GM23338 (cell line): ENCODE measurements around the gene TXNRD1.

Experiments
- CREB1 ChIP-seq: fragments of 250-450 bp; sonication (Bioruptor Pico); IDR thresholded peaks from 2 replicates; pipeline ENCODE4 v1.5.0; 2020; ENCODE audit warnings: low read depth, mild to moderate bottlenecking, moderate library complexity
- CTCF ChIP-seq, 2 experiments: fragments of 200-600 bp in 1 of 2; sonication (generic) in 1 of 2; conservative IDR thresholded peaks; 2 replicates each; pipeline versions ENCODE4 v1.5.1 to v1.6.1; 2016 to 2017; ENCODE audit warnings: antibody characterized with exemption in 2 of 2, low read depth in 2 of 2, mild to moderate bottlenecking in 2 of 2, moderate library complexity in 1 of 2
- EZH2 ChIP-seq: fragments of 200-600 bp; sonication (generic); IDR thresholded peaks from one replicate; pipeline ENCODE4 v1.8.0; 2017; ENCODE audit warnings: antibody characterized with exemption, mild to moderate bottlenecking, low read depth; ENCODE audit not compliant: unreplicated experiment
- JUNB ChIP-seq: IDR thresholded peaks from one replicate; pipeline ENCODE4 v1.6.1; 2016; ENCODE audit warnings: antibody characterized with exemption; ENCODE audit not compliant: unreplicated experiment
- POLR2AphosphoS5 ChIP-seq: IDR thresholded peaks from 2 replicates; pipeline ENCODE4 v1.6.1; 2016; ENCODE audit warnings: antibody characterized with exemption, low read depth
- REST ChIP-seq: IDR thresholded peaks from one replicate; pipeline ENCODE4 v1.6.1; 2018; ENCODE audit warnings: antibody characterized with exemption; ENCODE audit not compliant: unreplicated experiment
- ZNF331 ChIP-seq: fragments of 250-450 bp; sonication (Bioruptor Pico); IDR thresholded peaks from 2 replicates; pipeline ENCODE4 v1.5.0; 2020; ENCODE audit warnings: low read depth, mild to moderate bottlenecking, moderate library complexity

GRCh38 chr12:104365921-104366410, 150.4 kb downstream of the TXNRD1 start:
- TF ChIP-seq CTCF (conservative IDR thresholded peaks at IDR 0.05; ENCODE audit: low read depth in 2 of 2): no peak
- TF ChIP-seq POLR2AphosphoS5: no peak
- TF ChIP-seq CREB1 (CRISPR knock-in tag): no peak
- no peak for TF ChIP-seq ZNF331 (CRISPR knock-in tag)
- TF ChIP-seq EZH2: no peak
- no peak for TF ChIP-seq REST
- no peak for TF ChIP-seq JUNB
